Vagina (tissue), 2 donors: Measurements from ENCODE around the gene CDY1. TPM values are rescaled to one million over a fixed set of nuclear protein-coding genes. Genes with fewer than 3 reads are reported as not detected.
"Not testable (repeated sequence)": the region's sequence is repeated elsewhere in the genome, so short reads cannot be mapped to it uniquely, and the experiment has no call there.

ENCODE experiments used
- DNase-seq, 2 donors: peaks; one replicate each; pipeline ENCODE4 v3.0.0-alpha.2; 2017; ENCODE audit errors: extremely low spot score in 2 of 2
- H3K27ac ChIP-seq: fragments of 200-600 bp; sonication (generic); one replicate; pipeline ENCODE4 v1.5.1; 2019
- H3K27me3 ChIP-seq: fragments of 200-600 bp; sonication (generic); one replicate; pipeline ENCODE4 v1.5.1; 2019
- H3K36me3 ChIP-seq, 2 donors: fragments of 200-600 bp; sonication (generic); one replicate each; pipeline ENCODE4 v1.5.1; 2017 to 2019
- H3K4me1 ChIP-seq: fragments of 200-600 bp; sonication (generic); one replicate; pipeline ENCODE4 v1.5.1; 2019
- H3K4me3 ChIP-seq, 2 donors: fragments of 200-600 bp; sonication (generic); 1 replicate in 1 of 2; 2 replicates in 1 of 2; pipeline ENCODE4 v1.5.1; 2016 to 2019
- H3K9me3 ChIP-seq: fragments of 200-600 bp; sonication (generic); one replicate; pipeline ENCODE4 v1.5.1; 2019
- intact Hi-C: fragments of 100-400 bp; cut with DNase I; formaldehyde crosslinking; loops from one replicate; pipeline ENCODE4 v1.15.1; 2023
- total RNA-seq: library from RNA; depleted of rRNA; stranded (reverse); fragments of >200 nt; gene quantifications from one replicate; pipeline ENCODE4 v1.2.3, GENCODE V29; 2016

The CDY1 gene
- not detected for total RNA-seq

GRCh38 chrY:25621817-25622216 is at the start of gene CDY1:
TSS of gene CDY1 (plus strand) at chrY:25622117. CDS start at chrY:25622443, 326 bp downstream.
- intact Hi-C loops, H3K9me3 ChIP-seq, H3K4me3 ChIP-seq, H3K27me3 ChIP-seq, H3K36me3 ChIP-seq, H3K4me1 ChIP-seq, DNase-seq, H3K27ac ChIP-seq: not testable (repeated sequence)

GRCh38 chrY:25593336-25593735 is 28.6 kb upstream of the CDY1 start:
- DNase-seq, intact Hi-C loops: not testable (repeated sequence)

GRCh38 chrY:25620209-25620608 is 1.7 kb upstream of the CDY1 start:
- H3K27me3 ChIP-seq, H3K36me3 ChIP-seq, H3K4me1 ChIP-seq, H3K27ac ChIP-seq, DNase-seq, H3K9me3 ChIP-seq, H3K4me3 ChIP-seq, intact Hi-C loops: not testable (repeated sequence)

More at GRCh38 chrY:25593336-25593735, 28.6 kb upstream of the CDY1 start:
- H3K27me3 ChIP-seq, H3K4me1 ChIP-seq, H3K4me3 ChIP-seq, H3K36me3 ChIP-seq, H3K9me3 ChIP-seq, H3K27ac ChIP-seq: not testable (repeated sequence)

GRCh38 chrY:25626524-25626923 is 4.6 kb downstream of the CDY1 start:
- H3K9me3 ChIP-seq, intact Hi-C loops, H3K36me3 ChIP-seq, H3K4me1 ChIP-seq, DNase-seq, H3K27me3 ChIP-seq, H3K27ac ChIP-seq, H3K4me3 ChIP-seq: not testable (repeated sequence)

- H3K27me3 ChIP-seq, H3K36me3 ChIP-seq, H3K4me1 ChIP-seq, H3K9me3 ChIP-seq, DNase-seq, intact Hi-C loops, H3K4me3 ChIP-seq, H3K27ac ChIP-seq: not testable (repeated sequence)
Observed at GRCh38 chrY:25630383-25631112, 8.6 kb downstream of the CDY1 start.

- intact Hi-C loops, H3K27ac ChIP-seq: not testable (repeated sequence)
Observed at GRCh38 chrY:25639852-25640251, 17.9 kb downstream of the CDY1 start.

GRCh38 chrY:25643024-25643915 is 21.4 kb downstream of the CDY1 start:
- H3K4me3 ChIP-seq, H3K27ac ChIP-seq, H3K9me3 ChIP-seq, H3K4me1 ChIP-seq, H3K27me3 ChIP-seq, H3K36me3 ChIP-seq, intact Hi-C loops, DNase-seq: not testable (repeated sequence)

More at GRCh38 chrY:25639852-25640251, 17.9 kb downstream of the CDY1 start:
- not testable (repeated sequence) for H3K4me1 ChIP-seq, H3K9me3 ChIP-seq, DNase-seq, H3K4me3 ChIP-seq, H3K27me3 ChIP-seq, H3K36me3 ChIP-seq
